ENCODE data around the gene IFNA4. TPM values are rescaled to one million over a fixed set of nuclear protein-coding genes. Genes with fewer than 3 reads are reported as not detected.

The IFNA4 gene
- total and polyA plus RNA-seq, 9 donors, result not detected

GRCh38 chr9:21160178-21160577 is 27.2 kb downstream of the IFNA4 start:
- Histone ChIP-seq H3K4me3 (no peak overlapping the region), H3K27ac (no peak overlapping the region), H3K36me3 (no peaks in the 10 kb centered on the region), H3K27me3 (no peaks in the 10 kb centered on the region), H3K4me1 (ENCODE audit: insufficient read depth) (no peaks in the 10 kb centered on the region), H3K9me3 (no peaks in the 10 kb centered on the region)
- WGBS, 3 donors, result 20 to 48% (median 38%) methylated on average over 1 of the region's 1 CpG
- TF ChIP-seq POLR2A (IDR thresholded peaks at IDR 0.05), result no peak
- TF ChIP-seq EP300 (IDR thresholded peaks at IDR 0.05), result no peak
- TF ChIP-seq CTCF (IDR thresholded peaks at IDR 0.05), result no peak
- DNase-seq, result no peak
- intact Hi-C loops (cut with DNase I), result no loop called here

- Histone ChIP-seq H3K9me3 (no peaks in the 10 kb centered on the region), H3K4me3 (no peak overlapping the region), H3K4me1 (ENCODE audit: insufficient read depth) (no peaks in the 10 kb centered on the region), H3K27ac (no peak overlapping the region), H3K36me3 (no peaks in the 10 kb centered on the region), H3K27me3 (no peaks in the 10 kb centered on the region)
- intact Hi-C loops (cut with DNase I), result no loop called here
- WGBS, 3 donors, result 65 to 74% (median 68%) methylated on average over 2 of the region's 2 CpGs
- no peak for DNase-seq
- TF ChIP-seq EP300 (IDR thresholded peaks at IDR 0.05) (no peak), CTCF (IDR thresholded peaks at IDR 0.05) (no peak)
Observed at GRCh38 chr9:21155501-21155900, 31.9 kb downstream of the IFNA4 start.

- TF ChIP-seq POLR2A (IDR thresholded peaks at IDR 0.05) (no peak), CTCF (IDR thresholded peaks at IDR 0.05) (no peak), EP300 (IDR thresholded peaks at IDR 0.05) (no peak)
- Histone ChIP-seq H3K36me3 (no peaks in the 10 kb centered on the region), H3K27me3 (no peaks in the 10 kb centered on the region), H3K4me3 (no peak overlapping the region), H3K4me1 (ENCODE audit: insufficient read depth) (no peaks in the 10 kb centered on the region), H3K27ac (no peak overlapping the region), H3K9me3 (no peaks in the 10 kb centered on the region)
- 15 to 24% (median 17%) methylated on average over 3 of the region's 3 CpGs for WGBS, 3 donors
- DNase-seq, result no peak
- intact Hi-C loops (cut with DNase I), result no loop called here
Observed at GRCh38 chr9:21154018-21154608, 33.3 kb downstream of the IFNA4 start.

- WGBS, 3 donors, result 44 to 46% (median 46%) methylated on average over 3 of the region's 3 CpGs
- no peak for DNase-seq
- TF ChIP-seq EP300 (IDR thresholded peaks at IDR 0.05) (no peak), POLR2A (IDR thresholded peaks at IDR 0.05) (no peak), CTCF (IDR thresholded peaks at IDR 0.05) (no peak)
- H3K36me3 ChIP-seq, result no peaks in the 10 kb centered on the region
- no peaks in the 10 kb centered on the region for H3K27me3 ChIP-seq
- intact Hi-C loops (cut with DNase I), result no loop called here
- H3K27ac ChIP-seq, result no peak overlapping the region
- H3K4me3 ChIP-seq, result no peak overlapping the region
- H3K4me1 ChIP-seq (ENCODE audit: insufficient read depth), result no peaks in the 10 kb centered on the region
- H3K9me3 ChIP-seq, result no peaks in the 10 kb centered on the region
Observed at GRCh38 chr9:21153336-21154017, 33.9 kb downstream of the IFNA4 start.

Data from ovary (tissue), 9 donors.